ENCODE measurements around the gene ADAMTS12.
A peak's percentile ranks its signal among the peaks of the same experiment; 100 is the strongest.

Gene ADAMTS12

DNA sequence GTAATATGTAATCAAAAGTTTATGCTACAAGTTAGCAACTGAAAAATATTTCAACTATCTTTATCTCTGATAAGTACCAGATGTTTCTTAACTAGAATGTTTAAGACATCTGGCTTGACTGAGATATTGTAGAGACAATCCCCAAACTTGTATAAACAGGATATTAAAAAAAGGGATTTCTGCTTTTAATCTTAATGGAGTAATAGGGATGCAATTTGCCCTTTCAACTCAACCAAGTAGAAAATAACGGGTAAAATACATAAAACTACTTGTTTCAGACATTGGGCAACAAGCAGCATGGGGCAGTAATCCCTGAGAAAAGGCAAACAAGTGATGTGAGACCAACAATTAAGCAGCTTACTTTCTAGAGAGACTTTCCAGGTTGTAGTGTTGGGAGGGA, 9.4 kb upstream of the ADAMTS12 start:
- no peak for DNase-seq

DNA sequence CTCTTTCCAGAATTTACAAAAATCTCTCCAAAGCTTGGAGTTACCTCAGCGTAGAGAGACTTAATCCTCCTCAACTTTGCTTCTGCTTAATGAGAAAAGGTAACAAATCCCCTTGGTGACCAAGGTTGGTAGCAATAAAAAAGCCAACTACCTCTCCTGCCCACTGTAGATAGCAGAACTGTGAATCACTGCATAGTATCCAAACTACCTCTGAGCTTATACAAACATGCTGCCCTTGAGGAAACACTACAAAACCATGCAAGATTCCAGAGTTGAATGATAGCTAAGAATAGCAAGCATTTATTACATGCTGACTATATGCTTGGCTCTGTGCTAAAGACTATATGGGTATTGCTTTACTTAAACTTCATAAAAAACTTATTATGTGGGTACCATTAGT, 2.8 kb upstream of the ADAMTS12 start:
- no peak for DNase-seq

DNA sequence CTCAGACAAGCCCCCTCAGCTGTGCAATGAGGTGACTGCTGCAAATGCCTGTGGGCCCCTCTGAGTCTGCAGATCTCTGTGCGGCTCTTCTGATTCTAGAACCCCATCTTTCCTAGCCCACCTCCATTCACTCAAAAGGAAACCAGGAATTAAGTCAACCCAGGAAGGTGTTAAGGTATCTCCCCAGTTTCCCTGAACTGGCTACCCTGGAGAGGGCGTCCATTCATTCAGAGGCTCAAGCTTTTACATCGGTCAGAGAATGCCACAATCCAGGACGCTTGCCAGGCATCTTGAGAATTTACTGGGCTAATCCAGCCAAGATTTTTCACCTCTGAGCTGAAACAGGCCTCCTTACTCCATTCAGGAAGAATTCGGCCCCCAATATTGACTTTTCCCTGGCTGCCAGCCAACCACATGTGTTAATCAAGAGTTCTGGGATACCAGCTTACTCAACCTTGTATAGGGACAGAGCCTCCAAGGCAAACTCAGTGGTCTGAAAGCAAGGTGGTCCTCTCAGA, 889 bp upstream of the ADAMTS12 start:
- DNase-seq = no peak

DNA sequence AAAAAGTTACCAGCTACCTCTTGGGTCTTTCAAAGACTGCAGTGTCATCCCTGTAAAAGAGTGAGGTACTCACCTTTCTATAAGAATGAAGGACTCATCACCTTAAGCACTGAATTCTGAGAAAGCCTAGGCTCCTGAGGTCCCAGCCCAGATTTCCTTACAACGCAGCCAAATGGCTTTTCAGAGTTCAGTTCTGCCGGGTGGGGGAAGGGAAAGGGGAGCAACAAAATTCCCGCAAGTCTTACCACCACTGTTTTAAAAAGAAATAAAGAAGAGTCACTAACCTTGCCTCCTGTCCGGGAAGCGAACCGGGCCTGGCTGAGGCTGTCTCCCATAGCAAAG, 373 bp downstream of the ADAMTS12 start:
- DNase-seq = no peak

DNA sequence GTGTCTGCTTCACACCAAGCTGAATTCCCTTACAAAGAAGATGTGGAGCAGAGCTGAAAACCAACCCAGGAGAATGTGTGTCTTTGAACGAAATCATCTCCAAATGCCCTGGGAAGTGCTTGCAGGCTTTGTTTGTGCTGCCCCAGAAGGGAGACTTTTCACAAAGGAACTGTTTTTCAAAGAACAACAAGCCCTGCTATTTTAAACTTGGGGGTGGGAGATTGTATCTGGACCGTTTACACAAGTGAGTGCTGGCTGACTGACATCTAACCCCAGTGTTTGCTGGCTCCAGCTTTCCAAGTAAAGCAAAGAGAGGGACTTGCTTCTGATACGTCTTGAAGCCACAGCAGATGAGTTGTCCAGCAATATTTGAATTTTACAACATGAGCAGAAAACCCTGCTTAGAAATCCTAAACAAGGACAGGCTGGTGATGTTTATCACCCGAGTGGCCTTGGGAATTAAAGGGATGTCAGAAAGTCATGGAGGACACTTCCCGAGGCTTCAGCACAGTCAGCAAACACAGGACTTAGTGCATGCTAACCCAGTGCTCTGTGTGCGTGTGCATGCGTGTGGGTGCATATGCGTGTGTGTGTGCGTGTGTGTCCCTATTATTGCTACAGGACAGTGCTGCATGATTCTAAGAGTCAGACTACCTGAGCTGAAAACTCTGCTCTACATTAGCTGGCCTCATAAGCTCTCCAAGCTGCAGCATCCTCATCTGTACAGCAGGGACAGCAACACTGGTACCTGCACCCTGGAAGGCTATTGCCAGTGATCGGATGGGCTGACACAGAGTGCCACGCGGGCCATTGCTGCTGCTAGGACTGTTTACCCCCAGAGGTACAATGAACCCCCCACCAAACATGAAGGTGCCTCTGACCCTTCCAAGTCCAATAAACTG, 1.4 kb downstream of the ADAMTS12 start:
- DNase-seq = no peak

DNA sequence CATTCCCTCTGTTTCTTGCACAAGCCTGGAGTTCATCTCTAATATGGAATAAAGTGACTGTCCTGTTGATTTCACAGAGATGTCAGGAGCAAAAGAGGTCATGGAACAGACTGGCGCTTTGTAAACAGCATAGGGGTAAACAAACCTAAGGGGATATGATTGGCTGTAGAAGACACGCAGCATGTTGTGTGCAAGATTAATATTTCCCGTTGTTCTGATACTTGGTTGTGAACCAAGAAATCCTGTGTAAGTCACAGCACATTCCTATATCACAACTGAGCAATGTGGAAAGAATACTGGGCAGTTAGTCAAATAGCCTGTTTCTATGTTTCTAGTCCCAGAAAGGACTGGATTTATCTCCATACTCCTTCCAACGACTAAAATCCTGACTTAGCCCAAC, 3.2 kb downstream of the ADAMTS12 start:
- no peak for DNase-seq

DNA sequence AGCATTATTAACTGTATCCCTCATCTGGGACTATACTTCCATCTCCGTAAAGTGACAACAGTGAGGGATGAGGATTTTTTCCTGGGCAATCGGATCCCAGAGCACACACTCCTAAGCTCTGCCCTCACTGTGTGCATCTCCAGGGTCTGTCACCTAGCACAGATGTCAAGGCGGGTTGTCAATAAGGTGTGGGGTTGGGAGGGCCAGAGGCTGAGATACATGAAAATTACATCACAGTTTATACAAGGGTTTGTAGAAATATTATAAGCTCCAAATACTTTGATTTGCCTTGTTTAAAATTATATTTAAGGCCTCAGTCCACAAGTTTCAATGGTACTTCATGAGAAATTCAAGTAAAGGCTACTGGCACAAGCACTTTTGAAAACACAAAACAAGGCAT, 4.5 kb downstream of the ADAMTS12 start:
- DNase-seq = no peak

DNA sequence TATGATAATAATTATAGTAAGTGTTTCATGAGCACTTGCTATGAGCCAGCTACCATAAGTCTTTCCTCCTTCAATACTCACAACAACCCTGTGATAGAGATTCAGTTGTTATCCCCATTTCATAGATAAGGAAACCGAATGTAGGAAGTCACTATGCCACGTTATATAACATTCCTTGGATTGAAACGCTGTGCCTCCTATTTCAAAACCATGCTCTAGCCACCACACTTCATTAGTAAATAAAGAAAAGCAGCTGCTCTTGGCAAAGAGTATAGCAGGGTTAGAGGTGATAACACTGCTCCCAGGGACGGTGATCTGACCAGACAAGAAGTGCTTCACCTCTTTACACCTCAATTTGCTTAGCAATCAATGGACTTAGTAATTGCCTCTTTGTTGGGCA, 5.5 kb downstream of the ADAMTS12 start:
- DNase-seq = no peak

DNA sequence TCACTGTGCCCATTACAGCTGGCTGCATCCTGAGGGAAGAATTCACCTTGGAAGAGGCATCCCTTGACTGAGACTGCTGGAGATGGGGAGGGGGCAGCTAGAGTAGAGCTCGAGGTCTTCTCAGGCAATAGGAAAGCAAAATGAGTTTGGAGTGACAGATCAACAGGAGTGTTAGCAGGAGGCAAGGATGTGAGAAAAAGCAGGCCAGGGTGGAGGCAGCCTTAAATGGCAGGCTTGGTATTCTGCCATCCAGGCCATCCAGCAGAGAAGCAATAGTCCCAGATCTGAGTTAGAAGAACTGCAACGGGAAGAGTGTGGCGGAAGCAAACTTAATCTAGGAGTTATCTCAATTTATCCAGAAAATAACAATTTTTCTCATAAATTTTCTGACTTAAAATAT, 6.1 kb downstream of the ADAMTS12 start:
- DNase-seq = no peak

DNA sequence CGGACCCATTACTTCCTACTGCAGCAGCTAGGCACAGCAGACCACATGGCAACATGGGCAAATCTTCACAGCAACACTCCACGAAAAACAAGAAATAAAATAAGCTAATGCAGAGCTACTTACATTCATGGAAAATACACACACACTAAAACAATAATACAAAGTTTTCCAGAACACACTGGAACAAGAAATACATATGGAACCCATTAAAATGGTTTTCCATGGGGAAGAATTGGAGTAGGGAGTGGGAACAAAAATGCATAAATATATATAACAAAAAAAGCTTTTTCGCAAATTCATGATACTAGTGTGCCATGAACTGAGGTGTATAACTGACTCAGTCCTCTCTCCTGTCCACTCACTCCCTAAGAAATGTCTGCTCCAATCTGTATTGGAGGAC, 8.3 kb downstream of the ADAMTS12 start:
- DNase-seq = no peak

DNA sequence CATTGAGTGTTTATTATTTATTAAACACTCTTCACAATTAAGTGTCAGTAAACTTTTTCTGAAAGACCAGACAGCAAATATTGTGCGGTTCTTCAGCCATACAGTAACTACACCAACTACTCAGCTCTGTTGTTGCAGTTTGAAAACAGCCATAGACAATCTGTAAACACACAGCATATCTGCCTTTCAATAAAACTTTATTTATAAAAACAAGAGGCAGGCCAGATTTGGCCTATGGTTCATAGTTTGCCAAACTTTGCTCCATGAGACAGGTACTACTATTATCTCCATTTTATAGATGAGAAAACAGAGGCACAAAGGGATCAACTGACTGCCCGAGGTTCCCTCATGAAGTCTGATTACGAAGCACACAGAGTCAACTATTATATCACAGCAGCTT, 11.5 kb downstream of the ADAMTS12 start:
- DNase-seq = no peak

DNA sequence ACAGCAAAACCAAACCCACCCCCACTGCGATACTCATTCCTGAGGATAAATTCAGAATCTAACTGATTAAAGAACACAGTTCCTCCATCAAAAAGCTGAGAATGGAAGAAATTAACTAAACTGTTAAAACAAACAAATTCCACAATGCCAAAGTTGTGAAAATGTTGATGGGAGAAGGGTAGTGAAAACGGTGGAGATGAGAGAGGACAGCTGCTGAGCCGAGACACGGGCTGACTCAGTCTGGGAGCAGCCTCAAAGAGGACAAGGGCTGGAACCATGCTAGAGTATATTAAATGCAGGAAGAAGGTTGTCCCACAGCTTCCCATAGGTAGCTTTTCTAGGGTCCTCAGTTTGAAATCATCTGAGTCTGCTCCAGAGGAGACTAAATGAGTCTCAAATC, 14.3 kb downstream of the ADAMTS12 start:
- no peak for DNase-seq

DNA sequence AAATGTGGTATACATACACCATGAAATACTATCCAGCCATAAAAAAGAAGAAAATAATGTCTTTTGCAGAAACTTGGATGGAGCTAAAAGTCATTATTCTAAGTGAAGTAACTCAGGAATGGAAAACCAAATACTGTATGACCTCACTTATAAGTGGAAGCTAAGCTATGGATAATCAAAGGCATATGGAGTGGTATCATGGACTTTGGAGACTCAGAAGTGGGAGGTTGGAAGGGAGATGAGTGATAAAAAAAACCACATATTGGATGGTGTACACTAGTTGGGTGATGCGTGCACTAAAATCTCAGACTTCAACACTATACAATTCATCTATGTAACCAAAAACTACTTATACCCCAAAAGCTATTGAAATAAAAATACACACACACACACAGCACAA, 24.5 kb downstream of the ADAMTS12 start:
- DNase-seq = no peak

DNA sequence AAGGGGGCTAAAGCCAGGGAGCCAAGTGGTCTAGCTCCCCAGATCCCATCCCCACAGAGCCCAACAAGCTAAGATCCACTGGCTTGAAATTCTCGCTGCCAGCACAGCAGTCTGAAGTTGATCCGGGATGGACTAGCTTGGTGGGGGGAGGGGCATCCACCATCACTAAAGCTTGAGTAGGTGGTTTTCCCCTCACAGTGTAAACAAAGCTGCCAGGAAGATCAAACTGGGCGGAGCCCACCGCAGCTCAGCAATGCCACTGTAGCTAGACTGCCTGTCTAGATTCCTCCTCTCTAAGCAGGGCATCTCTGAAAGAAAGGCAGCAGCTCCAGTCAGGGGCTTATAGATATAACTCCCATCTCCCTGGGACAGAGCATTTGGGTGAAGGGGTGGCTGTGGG, 32.6 kb downstream of the ADAMTS12 start:
- peak in 1 of 2 experiments; percentile 4 for DNase-seq

DNA sequence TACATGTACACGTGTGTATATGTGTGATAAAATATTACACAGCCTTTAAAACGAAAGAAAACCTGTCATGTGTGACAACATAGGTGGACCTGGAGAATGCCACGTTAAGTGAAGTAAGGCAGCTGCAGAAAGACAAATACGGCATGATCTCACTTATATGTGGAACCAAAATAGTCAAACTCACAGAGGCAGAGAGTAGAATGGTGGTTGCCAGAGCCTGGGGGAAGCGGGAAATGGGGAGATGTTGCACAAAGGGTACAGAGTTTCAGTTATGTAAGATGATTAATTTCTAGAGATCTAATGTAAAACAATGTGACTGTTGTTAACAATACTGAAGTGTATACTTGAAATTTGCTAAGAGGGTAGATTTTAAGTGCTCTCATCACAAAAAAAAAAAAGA, 34.8 kb downstream of the ADAMTS12 start:
- no peak for DNase-seq

DNA sequence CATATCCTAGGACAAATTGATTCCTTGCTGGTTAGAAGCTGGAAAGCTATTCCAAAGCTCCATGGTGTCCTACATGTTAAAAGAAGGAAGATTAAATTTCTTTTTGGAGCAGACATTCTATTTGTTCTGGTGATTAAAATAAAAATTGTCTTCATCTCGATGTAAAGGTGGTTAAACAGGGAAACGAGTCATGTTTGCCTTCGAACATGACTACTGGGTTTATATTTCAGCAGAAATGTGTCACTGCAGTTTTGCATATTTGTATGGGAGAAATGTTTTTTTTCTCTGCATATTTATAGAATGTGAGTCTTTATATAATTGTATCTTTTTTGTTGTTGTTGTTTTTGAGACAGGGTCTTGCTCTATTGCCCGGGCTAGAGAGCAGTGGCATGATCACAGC, 36.4 kb downstream of the ADAMTS12 start:
- no peak for DNase-seq

DNA sequence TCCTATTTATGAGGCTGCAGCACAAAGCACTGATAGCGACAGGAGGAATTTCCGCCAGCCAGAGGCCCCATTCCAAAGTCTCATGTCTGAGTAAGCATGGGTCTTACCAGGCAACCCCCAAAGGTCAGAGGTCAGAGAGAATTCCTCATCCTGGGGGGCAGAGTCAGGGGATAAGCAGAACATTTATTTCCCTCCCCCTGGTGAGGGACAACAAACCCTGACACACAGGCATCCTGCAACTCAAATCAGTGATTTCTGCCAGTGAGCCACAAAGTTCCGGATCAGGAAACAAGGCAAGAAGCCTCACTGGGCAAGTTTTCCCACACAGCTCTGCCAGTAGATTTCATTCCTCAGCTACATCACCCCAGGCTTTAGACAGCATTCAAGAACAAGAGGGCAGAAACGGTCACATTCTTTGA, 37.0 kb downstream of the ADAMTS12 start:
- no peak for DNase-seq

DNA sequence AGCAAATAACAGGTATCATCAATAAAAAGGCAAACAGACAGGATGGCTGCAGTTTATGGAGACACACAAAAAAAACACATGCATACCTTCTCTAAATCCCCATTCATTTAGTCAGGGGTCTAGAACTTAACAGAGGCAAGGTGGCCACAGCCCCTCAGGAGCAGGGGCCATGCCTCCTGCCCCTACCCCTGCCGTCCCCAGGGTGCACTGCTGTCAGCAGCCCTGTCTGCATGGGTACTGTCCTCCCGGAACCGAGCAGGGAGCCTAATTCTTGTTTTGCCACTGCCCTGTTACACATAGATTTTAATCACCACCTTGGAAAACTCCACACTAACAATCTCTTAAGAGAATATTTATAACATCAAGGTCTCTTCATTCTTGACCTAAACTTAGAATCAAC, 39.0 kb downstream of the ADAMTS12 start:
- DNase-seq = no peak

DNA sequence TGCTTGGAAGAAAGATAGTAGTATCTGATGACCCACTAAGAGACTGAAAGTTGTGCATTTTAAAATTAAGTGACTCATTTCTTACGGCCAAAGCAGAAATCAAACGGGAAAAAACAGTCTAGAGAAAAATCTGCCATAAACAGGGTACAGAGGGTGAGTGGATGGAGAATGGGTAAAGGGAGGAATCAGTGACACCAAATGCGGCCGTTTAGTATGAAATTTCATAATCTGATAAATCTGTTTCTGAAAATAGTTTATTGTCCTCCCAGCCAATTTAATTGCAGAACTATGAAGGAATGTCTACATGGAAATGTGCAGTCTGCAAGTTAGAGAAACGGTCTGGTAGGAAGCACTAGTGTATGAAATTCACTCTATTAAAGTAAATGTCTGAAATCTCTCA, 39.5 kb downstream of the ADAMTS12 start:
- DNase-seq = no peak

DNA sequence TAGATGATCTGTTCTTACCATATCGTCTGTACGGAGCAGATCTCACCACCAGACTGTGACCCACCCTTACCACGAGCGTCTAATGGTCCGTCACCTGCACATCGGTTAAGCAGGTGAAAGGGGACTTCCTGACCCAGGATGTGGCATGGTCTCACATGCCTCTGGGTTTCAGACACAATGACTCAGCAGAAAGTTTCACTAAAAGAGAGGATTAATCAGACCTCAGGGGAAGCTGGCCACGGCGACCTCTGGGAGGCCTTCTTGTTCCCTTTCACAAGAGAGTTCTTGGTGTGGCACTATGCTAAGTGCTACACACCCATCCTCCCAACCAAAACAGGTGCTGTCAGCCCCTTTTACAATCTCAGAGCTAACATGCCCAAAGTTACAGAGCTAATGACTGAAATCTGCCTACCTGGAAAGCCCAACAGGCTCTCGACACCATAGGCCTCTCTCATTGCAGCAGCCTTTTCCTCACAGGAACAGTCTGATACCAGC, 41.6 kb downstream of the ADAMTS12 start:
- DNase-seq = no peak

DNA sequence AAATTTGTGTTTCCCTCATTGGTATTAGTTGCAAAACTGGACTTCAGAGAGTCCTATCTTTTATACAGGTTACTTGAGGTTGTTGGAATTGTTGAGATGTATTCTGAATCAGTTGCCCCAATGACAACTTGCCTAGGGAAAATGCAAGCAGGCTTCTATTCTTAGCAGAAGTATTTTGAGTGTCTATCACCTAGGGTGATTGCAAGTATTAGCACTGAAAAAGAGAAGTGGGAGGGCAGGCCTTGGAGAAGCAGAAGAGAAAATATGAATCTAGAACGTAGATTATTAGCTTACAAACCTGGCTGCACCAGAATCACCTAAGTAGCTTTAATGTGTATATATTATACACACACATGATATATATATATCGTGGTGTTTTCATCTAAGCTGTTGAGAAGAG, 43.2 kb downstream of the ADAMTS12 start:
- no peak for DNase-seq

DNA sequence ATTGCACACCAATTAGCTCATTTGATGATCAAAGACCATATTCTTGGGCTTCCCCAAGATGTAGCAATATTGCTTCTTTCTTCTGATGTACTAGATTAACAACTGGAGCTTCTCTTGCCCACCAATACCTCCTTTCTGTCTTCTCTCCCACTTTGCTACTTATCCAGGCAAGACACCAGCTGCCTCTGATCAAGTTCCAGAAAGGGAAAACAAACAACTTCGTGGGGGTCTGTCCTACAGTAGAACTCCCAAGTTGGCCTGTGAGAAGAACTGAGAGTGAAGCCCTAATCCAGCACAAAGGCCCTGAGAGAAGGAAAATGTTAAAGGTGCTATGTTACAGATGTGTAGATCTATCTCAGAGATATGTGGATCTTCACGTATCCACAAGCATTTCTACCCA, 44.9 kb downstream of the ADAMTS12 start:
- DNase-seq = no peak

DNA sequence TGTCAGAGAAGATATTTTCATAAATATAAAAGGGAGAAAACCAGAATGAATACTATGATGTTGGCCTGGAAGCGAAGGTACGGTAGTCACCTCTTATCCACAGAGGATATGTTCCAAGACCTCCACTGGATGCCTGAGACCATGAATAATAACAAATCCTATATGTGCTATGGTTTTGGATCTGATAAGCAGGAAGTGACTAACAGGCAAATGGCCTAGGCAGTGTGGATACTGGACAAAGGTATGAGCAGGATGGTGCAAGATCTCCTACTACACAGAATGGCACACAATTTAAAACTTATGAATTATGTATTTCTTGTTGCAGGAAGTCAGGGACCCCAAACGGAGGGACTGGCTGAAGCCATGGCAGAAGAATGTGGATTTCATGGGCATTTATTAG, 48.2 kb downstream of the ADAMTS12 start:
- no peak for DNase-seq

DNA sequence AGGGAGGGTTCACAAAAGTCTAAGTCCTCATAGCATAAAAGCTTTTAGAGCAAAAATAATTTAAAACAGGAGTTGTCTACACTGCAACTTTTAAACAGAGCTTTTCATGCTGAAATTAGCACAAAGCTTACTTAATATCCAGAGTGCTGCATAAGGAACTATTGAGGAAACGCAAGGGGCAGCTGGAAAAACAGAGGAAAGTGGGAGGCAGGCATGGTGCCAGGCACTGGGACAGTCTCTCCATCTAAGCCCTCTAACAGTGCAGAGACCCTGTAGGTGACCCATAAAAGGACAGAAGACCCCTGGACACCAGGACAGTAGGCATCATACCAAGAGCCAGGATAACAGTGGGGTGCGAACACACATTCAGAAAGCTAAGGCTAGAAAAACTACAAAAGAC, 49.3 kb downstream of the ADAMTS12 start:
- no peak for DNase-seq

DNA sequence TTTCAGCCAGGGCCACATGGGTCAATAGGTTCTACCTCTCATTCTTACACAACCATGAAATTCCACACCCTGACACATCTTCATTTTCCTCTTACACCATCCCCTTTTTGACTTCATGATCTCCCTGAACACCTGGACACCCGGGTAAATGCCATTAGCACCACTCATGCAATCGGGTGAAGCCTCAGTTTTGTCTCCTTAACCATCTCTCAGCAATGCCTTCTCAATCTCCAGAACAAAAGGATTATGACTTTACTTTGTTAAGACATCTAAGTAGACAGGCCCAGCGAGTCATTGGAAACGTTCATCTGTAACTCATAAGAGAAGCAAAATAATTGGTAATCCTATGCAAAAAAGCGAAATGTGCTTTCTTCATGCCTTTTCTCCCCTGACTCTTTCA, 49.9 kb downstream of the ADAMTS12 start:
- DNase-seq = no peak

Measured in NCI-H187 (cell line).